Liver (tissue), 9 donors: ENCODE data around the gene C1orf52. TPM values are rescaled to one million over a fixed set of nuclear protein-coding genes. Genes with fewer than 3 reads are reported as not detected.

Source experiments
- DNase-seq: peaks from one replicate; pipeline ENCODE4 v3.0.0-alpha.2; 2017; ENCODE audit warnings: low spot score
- H3K27ac ChIP-seq, 2 donors: one replicate each; pipeline ENCODE4 v1.7.0; 2013; ENCODE audit warnings: inconsistent platforms in 2 of 2, low read length in 2 of 2, control low read depth in 1 of 2, low read depth in 1 of 2, mild to moderate bottlenecking in 1 of 2
- H3K27me3 ChIP-seq, 4 donors: one replicate each; pipeline versions ENCODE4 v1.6.1 to v1.7.0; 2013; ENCODE audit warnings: low read length in 3 of 4, inconsistent platforms in 1 of 4, mild to moderate bottlenecking in 1 of 4, moderate library complexity in 1 of 4; ENCODE audit not compliant: control insufficient read depth in 4 of 4, insufficient read depth in 4 of 4
- H3K36me3 ChIP-seq, 4 donors: one replicate each; pipeline versions ENCODE4 v1.6.1 to v1.7.0; 2013; ENCODE audit warnings: low read length in 3 of 4, mild to moderate bottlenecking in 3 of 4, low read depth in 1 of 4, moderate library complexity in 1 of 4; ENCODE audit not compliant: control insufficient read depth in 4 of 4, insufficient read depth in 3 of 4
- H3K4me1 ChIP-seq, 4 donors: one replicate each; pipeline versions ENCODE4 v1.6.1 to v1.7.0; 2013; ENCODE audit warnings: low read length in 3 of 4, mild to moderate bottlenecking in 3 of 4, moderate library complexity in 1 of 4; ENCODE audit not compliant: control insufficient read depth in 4 of 4, insufficient read depth in 4 of 4
- H3K4me3 ChIP-seq, 3 donors: one replicate each; pipeline versions ENCODE4 v1.6.1 to v1.7.0; 2013; ENCODE audit warnings: low read length in 3 of 3, control low read depth in 1 of 3, low read depth in 1 of 3, mild to moderate bottlenecking in 1 of 3
- H3K9ac ChIP-seq, 2 donors: one replicate each; pipeline ENCODE4 v1.7.0; 2013; ENCODE audit warnings: low read length in 2 of 2, mild to moderate bottlenecking in 2 of 2, moderate library complexity in 2 of 2, control low read depth in 1 of 2, low read depth in 1 of 2
- H3K9me3 ChIP-seq, 4 donors: one replicate each; pipeline versions ENCODE4 v1.6.1 to v1.7.0; 2013; ENCODE audit warnings: low read length in 3 of 4; ENCODE audit not compliant: control insufficient read depth in 4 of 4
- EGR1 ChIP-seq, 2 donors: IDR thresholded peaks; 2 replicates each; pipeline ENCODE4 v1.6.1; 2016 to 2018; ENCODE audit warnings: antibody characterized with exemption in 2 of 2, low read depth in 2 of 2
- FOXA1 ChIP-seq: IDR thresholded peaks from 2 replicates; pipeline ENCODE4 v1.6.1; 2016; ENCODE audit warnings: antibody characterized with exemption
- FOXA2 ChIP-seq: IDR thresholded peaks from 2 replicates; pipeline ENCODE4 v1.6.1; 2016; ENCODE audit warnings: antibody characterized with exemption
- GABPA ChIP-seq, 2 donors: IDR thresholded peaks in 1 of 2; conservative IDR thresholded peaks in 1 of 2; 2 replicates each; pipeline ENCODE4 v1.6.1; 2016; ENCODE audit warnings: antibody characterized with exemption in 2 of 2, mild to moderate bottlenecking in 1 of 2, moderate library complexity in 1 of 2
- HNF4A ChIP-seq, 2 donors: conservative IDR thresholded peaks; 2 replicates each; pipeline ENCODE4 v1.6.1; 2016; ENCODE audit warnings: antibody characterized with exemption in 2 of 2, mild to moderate bottlenecking in 2 of 2
- HNF4G ChIP-seq: IDR thresholded peaks from 2 replicates; pipeline ENCODE4 v1.6.1; 2016; ENCODE audit warnings: antibody characterized with exemption
- JUND ChIP-seq, 2 donors: IDR thresholded peaks; 2 replicates each; pipeline ENCODE4 v1.6.1; 2016; ENCODE audit warnings: antibody characterized with exemption in 2 of 2
- NR2F2 ChIP-seq: IDR thresholded peaks from 2 replicates; pipeline ENCODE4 v1.6.1; 2016; ENCODE audit warnings: antibody characterized with exemption
- RAD21 ChIP-seq, 2 donors: IDR thresholded peaks; 2 replicates each; pipeline ENCODE4 v1.6.1; 2016; ENCODE audit warnings: antibody characterized with exemption in 2 of 2, mild to moderate bottlenecking in 2 of 2
- RXRA ChIP-seq, 2 donors: IDR thresholded peaks; 2 replicates each; pipeline ENCODE4 v1.6.1; 2017 to 2018; ENCODE audit warnings: antibody characterized with exemption in 2 of 2, mild to moderate bottlenecking in 1 of 2
- SP1 ChIP-seq: IDR thresholded peaks from 2 replicates; pipeline ENCODE4 v1.6.1; 2018; ENCODE audit warnings: antibody characterized with exemption, mild to moderate bottlenecking
- TAF1 ChIP-seq: conservative IDR thresholded peaks from 2 replicates; pipeline ENCODE4 v1.6.1; 2016; ENCODE audit warnings: antibody characterized with exemption, mild to moderate bottlenecking
- YY1 ChIP-seq: IDR thresholded peaks from 2 replicates; pipeline ENCODE4 v1.6.1; 2016; ENCODE audit warnings: antibody characterized with exemption, mild to moderate bottlenecking
- whole genome bisulfite sequencing: extraction: QIAGEN DNeasy Blood & Tissue Kit; methylation state at CpG from one replicate; pipeline ENCODE4 v1.1.7; 2013; 5-methylcytosine and 5-hydroxymethylcytosine counted together
- polyA plus RNA-seq, 2 donors: library from polyadenylated mRNA; stranded (reverse) in 1 of 2; unstranded in 1 of 2; fragments of 200-250 nt in 1 of 2; fragments of >200 nt in 1 of 2; fragmentation: Nextera tagmentation in 1 of 2; extraction: Ambion mirVana in 1 of 2; gene quantifications; one replicate each; pipeline versions ENCODE4 v1.2.1 to v1.2.3, GENCODE V29; 2013 to 2015
- total RNA-seq, 2 donors: library from RNA; depleted of rRNA; stranded (reverse); fragments of >200 nt; gene quantifications; one replicate each; pipeline ENCODE4 v1.2.3, GENCODE V29; 2014
- TF ChIP-seq, protein P1 (sequence below): IDR thresholded peaks from 2 replicates; pipeline ENCODE4 v1.6.1; 2016; ENCODE audit warnings: antibody characterized with exemption
- TF ChIP-seq, protein P2 (sequence below): IDR thresholded peaks from 2 replicates; pipeline ENCODE4 v1.6.1; 2016; ENCODE audit warnings: antibody characterized with exemption, mild to moderate bottlenecking
- TF ChIP-seq, protein P3 (sequence below): IDR thresholded peaks from 2 replicates; pipeline ENCODE4 v1.6.1; 2016; ENCODE audit warnings: antibody characterized with exemption
- TF ChIP-seq, protein P4 (sequence below): IDR thresholded peaks from 2 replicates; pipeline ENCODE4 v1.6.1; 2016; ENCODE audit warnings: antibody characterized with exemption
- TF ChIP-seq, protein P5 (sequence below): fragments of 150-350 bp; IDR thresholded peaks from 2 replicates; pipeline ENCODE4 v1.5.1; 2017; ENCODE audit warnings: improper control_type of control experiment, low read depth, low read length; ENCODE audit not compliant: missing input control
- donor health status: healthy.
- donor health status: healthy.
- donor health status: healthy.
- donor health status: healthy.
- donor health status: healthy.

The C1orf52 gene
- total and polyA plus RNA-seq, 4 donors: 6.1 to 10.9 (median 7.3) TPM

DNA sequence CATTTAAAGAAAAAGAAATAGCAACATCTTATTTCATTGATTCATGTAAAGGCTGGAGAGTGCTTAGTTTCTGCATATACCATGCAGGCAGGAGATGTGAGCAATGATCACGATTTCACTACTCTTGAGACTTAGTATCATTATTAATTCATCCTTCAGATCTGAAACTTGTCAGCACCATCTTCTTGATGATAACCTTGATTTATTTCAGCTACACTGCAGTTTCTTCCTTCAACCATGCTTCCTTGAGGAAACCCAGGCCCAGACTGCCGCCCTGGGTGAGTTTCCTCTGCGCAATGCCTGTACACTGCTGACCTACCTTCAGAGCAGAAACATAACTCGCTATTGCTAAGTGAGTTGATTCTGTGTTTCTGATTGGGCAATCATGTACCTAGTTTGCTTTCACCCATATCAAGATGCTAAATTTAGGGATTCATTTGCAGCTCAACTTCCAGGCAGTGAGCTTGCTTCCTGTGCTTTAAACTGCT is 30.4 kb upstream of the C1orf52 start:
- TF ChIP-seq JUND (IDR thresholded peaks at IDR 0.05) (no peak), RXRA (IDR thresholded peaks at IDR 0.05) (no peak), EGR1 (IDR thresholded peaks at IDR 0.05; ENCODE audit: low read depth in 2 of 2) (no peak), FOXA2 (no peak), SP1 (no peak), YY1 (no peak), HNF4A (conservative IDR thresholded peaks at IDR 0.05) (no peak), RAD21 (IDR thresholded peaks at IDR 0.05) (no peak), NR2F2 (no peak), GABPA (IDR thresholded peaks at IDR 0.05 in 1 of 2, conservative IDR thresholded peaks at IDR 0.05 in 1 of 2) (no peak), FOXA1 (no peak), TAF1 (no peak), HNF4G (no peak)
- TF ChIP-seq, protein P1, sequence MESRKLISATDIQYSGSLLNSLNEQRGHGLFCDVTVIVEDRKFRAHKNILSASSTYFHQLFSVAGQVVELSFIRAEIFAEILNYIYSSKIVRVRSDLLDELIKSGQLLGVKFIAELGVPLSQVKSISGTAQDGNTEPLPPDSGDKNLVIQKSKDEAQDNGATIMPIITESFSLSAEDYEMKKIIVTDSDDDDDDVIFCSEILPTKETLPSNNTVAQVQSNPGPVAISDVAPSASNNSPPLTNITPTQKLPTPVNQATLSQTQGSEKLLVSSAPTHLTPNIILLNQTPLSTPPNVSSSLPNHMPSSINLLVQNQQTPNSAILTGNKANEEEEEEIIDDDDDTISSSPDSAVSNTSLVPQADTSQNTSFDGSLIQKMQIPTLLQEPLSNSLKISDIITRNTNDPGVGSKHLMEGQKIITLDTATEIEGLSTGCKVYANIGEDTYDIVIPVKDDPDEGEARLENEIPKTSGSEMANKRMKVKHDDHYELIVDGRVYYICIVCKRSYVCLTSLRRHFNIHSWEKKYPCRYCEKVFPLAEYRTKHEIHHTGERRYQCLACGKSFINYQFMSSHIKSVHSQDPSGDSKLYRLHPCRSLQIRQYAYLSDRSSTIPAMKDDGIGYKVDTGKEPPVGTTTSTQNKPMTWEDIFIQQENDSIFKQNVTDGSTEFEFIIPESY: no peak
- TF ChIP-seq, protein P2, sequence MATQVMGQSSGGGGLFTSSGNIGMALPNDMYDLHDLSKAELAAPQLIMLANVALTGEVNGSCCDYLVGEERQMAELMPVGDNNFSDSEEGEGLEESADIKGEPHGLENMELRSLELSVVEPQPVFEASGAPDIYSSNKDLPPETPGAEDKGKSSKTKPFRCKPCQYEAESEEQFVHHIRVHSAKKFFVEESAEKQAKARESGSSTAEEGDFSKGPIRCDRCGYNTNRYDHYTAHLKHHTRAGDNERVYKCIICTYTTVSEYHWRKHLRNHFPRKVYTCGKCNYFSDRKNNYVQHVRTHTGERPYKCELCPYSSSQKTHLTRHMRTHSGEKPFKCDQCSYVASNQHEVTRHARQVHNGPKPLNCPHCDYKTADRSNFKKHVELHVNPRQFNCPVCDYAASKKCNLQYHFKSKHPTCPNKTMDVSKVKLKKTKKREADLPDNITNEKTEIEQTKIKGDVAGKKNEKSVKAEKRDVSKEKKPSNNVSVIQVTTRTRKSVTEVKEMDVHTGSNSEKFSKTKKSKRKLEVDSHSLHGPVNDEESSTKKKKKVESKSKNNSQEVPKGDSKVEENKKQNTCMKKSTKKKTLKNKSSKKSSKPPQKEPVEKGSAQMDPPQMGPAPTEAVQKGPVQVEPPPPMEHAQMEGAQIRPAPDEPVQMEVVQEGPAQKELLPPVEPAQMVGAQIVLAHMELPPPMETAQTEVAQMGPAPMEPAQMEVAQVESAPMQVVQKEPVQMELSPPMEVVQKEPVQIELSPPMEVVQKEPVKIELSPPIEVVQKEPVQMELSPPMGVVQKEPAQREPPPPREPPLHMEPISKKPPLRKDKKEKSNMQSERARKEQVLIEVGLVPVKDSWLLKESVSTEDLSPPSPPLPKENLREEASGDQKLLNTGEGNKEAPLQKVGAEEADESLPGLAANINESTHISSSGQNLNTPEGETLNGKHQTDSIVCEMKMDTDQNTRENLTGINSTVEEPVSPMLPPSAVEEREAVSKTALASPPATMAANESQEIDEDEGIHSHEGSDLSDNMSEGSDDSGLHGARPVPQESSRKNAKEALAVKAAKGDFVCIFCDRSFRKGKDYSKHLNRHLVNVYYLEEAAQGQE: no peak
- TF ChIP-seq, protein P3, sequence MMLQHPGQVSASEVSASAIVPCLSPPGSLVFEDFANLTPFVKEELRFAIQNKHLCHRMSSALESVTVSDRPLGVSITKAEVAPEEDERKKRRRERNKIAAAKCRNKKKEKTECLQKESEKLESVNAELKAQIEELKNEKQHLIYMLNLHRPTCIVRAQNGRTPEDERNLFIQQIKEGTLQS: no peak
- TF ChIP-seq, protein P4, sequence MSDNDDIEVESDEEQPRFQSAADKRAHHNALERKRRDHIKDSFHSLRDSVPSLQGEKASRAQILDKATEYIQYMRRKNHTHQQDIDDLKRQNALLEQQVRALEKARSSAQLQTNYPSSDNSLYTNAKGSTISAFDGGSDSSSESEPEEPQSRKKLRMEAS: no peak
- TF ChIP-seq, protein P5, sequence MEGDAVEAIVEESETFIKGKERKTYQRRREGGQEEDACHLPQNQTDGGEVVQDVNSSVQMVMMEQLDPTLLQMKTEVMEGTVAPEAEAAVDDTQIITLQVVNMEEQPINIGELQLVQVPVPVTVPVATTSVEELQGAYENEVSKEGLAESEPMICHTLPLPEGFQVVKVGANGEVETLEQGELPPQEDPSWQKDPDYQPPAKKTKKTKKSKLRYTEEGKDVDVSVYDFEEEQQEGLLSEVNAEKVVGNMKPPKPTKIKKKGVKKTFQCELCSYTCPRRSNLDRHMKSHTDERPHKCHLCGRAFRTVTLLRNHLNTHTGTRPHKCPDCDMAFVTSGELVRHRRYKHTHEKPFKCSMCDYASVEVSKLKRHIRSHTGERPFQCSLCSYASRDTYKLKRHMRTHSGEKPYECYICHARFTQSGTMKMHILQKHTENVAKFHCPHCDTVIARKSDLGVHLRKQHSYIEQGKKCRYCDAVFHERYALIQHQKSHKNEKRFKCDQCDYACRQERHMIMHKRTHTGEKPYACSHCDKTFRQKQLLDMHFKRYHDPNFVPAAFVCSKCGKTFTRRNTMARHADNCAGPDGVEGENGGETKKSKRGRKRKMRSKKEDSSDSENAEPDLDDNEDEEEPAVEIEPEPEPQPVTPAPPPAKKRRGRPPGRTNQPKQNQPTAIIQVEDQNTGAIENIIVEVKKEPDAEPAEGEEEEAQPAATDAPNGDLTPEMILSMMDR: no peak
- no peaks in the 10 kb centered on the region for H3K36me3 ChIP-seq
- H3K4me1 ChIP-seq: no peaks in the 10 kb centered on the region
- DNase-seq: no peak
- WGBS: 87% methylated on average over 4 of the region's 4 CpGs
- H3K27ac ChIP-seq: no peak overlapping the region
- no peaks in the 10 kb centered on the region for H3K27me3 ChIP-seq
- no peak overlapping the region for H3K4me3 ChIP-seq
- H3K9me3 ChIP-seq: no peaks in the 10 kb centered on the region
- no peak overlapping the region for H3K9ac ChIP-seq
